ENCODE measurements around the gene GABRG3. TPM values are rescaled to one million over a fixed set of nuclear protein-coding genes. Genes with fewer than 3 reads are reported as not detected.

The GABRG3 gene
- polyA plus RNA-seq, 1 donor (not counting 4 experiments of a cell fraction or from before 2014, with no cell fraction given), result not detected

DNA sequence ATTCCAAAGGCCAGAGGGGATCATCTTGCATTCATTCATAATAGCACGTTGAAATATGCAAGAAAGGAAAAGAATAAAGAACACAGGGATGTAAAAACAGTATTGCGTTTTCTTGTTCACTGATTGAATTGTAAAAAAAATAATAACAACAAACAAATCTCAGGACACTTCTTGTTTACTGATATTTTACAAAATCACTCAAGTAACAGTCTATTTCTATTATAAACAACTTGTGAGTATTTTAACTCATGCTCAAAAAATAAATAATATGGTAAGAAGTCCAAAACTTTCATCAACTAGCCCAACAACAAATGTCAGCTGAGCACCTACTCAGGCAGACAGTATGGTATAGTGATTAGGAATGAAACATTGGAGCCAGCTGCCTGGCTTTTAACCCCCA, 2.2 kb upstream of the GABRG3 start:
- FAIRE-seq (no peak), DNase-seq (ENCODE audit: low read depth, low spot score) (no peak)
- peaks cover 26% of the 10 kb centered on the region for H3K27me3 ChIP-seq (ENCODE audit: control insufficient read depth, extremely low read depth, insufficient read depth, low read length)
- H3K9me1 ChIP-seq (ENCODE audit: control insufficient read depth, extremely low read depth, insufficient read depth, low read length), result no peaks in the 10 kb centered on the region
- no peaks in the 10 kb centered on the region for H3K79me2 ChIP-seq (ENCODE audit: control insufficient read depth, insufficient read depth, low read length)
- H2AFZ ChIP-seq (ENCODE audit: control insufficient read depth, low read length), result no peak overlapping the region
- no peak for TF ChIP-seq EZH2 (IDR thresholded peaks at IDR 0.05; ENCODE audit: low read length)
- TF ChIP-seq, protein P1, sequence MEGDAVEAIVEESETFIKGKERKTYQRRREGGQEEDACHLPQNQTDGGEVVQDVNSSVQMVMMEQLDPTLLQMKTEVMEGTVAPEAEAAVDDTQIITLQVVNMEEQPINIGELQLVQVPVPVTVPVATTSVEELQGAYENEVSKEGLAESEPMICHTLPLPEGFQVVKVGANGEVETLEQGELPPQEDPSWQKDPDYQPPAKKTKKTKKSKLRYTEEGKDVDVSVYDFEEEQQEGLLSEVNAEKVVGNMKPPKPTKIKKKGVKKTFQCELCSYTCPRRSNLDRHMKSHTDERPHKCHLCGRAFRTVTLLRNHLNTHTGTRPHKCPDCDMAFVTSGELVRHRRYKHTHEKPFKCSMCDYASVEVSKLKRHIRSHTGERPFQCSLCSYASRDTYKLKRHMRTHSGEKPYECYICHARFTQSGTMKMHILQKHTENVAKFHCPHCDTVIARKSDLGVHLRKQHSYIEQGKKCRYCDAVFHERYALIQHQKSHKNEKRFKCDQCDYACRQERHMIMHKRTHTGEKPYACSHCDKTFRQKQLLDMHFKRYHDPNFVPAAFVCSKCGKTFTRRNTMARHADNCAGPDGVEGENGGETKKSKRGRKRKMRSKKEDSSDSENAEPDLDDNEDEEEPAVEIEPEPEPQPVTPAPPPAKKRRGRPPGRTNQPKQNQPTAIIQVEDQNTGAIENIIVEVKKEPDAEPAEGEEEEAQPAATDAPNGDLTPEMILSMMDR (optimal IDR thresholded peaks at IDR 0.05 in 1 of 3, IDR thresholded peaks at IDR 0.05 in 1 of 3, conservative IDR thresholded peaks at IDR 0.05 in 1 of 3; ENCODE audit: extremely low read depth in 1 of 3, insufficient read depth in 2 of 3, low read length in 3 of 3), result no peak
- no peaks in the 10 kb centered on the region for H3K36me3 ChIP-seq (ENCODE audit: control insufficient read depth in 2 of 2, extremely low read depth in 1 of 2, insufficient read depth in 2 of 2, low read length in 2 of 2)
- H3K9ac ChIP-seq (ENCODE audit: control insufficient read depth, extremely low read depth, insufficient read depth, low read length), result no peak overlapping the region
- dilution Hi-C loops (cut with MboI; ENCODE audit: extremely low pct_ligation_motif_present, low sequenced_read_pairs), result no loop called here
- no peak overlapping the region for H3K4me3 ChIP-seq (ENCODE audit: control insufficient read depth in 2 of 3, extremely low read depth in 1 of 3, insufficient read depth in 2 of 3, low read depth in 1 of 3, low read length in 3 of 3)
- no peaks in the 10 kb centered on the region for H3K9me3 ChIP-seq (ENCODE audit: control insufficient read depth, low read depth, low read length)
- H4K20me1 ChIP-seq (ENCODE audit: control insufficient read depth, extremely low read depth, insufficient read depth, low read length), result no peaks in the 10 kb centered on the region
- no peak overlapping the region for H3K4me2 ChIP-seq (ENCODE audit: control insufficient read depth, extremely low read depth, insufficient read depth, low read depth, low read length)
- no peak overlapping the region for H3K27ac ChIP-seq (ENCODE audit: control insufficient read depth, insufficient read depth, low read length)
- H3K4me1 ChIP-seq (ENCODE audit: control insufficient read depth, extremely low read depth, insufficient read depth, low read length), result no peaks in the 10 kb centered on the region

DNA sequence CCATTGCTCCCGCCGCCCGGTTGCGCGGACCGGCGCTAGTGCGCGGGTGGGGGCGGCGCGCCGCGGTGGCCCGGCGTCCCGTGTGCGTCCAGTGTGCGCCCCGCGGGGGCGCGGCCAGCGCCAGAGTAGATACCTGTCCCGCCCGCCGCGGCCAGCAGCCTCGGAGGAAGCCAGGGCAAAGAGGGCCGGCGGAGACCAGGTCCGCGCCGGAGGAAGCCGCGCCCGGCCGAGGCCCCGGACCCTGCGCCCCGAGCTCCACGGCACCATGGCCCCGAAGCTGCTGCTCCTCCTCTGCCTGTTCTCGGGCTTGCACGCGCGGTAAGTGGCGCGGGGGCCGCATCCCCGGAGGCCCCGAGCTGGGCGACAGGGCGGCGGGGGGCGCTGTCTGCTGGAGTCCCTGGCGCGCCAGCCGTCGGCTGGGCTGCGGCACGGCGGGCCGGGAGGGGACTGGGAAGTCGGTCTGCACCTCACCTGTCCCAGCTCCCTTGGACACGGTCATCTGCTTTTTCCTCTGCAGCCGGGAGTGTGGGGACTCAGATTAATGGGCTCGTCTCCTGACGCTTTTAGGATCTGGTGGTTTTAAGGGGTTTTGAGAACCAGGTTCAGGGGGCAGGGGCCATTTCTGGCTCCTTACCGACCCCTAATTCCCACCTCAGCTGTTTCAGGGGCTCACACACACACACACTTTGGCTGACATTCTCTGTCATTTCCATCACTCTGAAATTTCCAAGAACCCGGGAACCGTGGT, 464 bp downstream of the GABRG3 start:
- Histone ChIP-seq H3K4me2 (ENCODE audit: control insufficient read depth, extremely low read depth, insufficient read depth, low read depth, low read length) (no peak overlapping the region), H2AFZ (ENCODE audit: control insufficient read depth, low read length) (no peak overlapping the region), H3K9me3 (ENCODE audit: control insufficient read depth, low read depth, low read length) (no peaks in the 10 kb centered on the region), H3K4me3 (ENCODE audit: control insufficient read depth in 2 of 3, extremely low read depth in 1 of 3, insufficient read depth in 2 of 3, low read depth in 1 of 3, low read length in 3 of 3) (no peak overlapping the region), H3K9me1 (ENCODE audit: control insufficient read depth, extremely low read depth, insufficient read depth, low read length) (no peaks in the 10 kb centered on the region), H3K27me3 (ENCODE audit: control insufficient read depth, extremely low read depth, insufficient read depth, low read length) (peaks cover 26% of the 10 kb centered on the region), H3K4me1 (ENCODE audit: control insufficient read depth, extremely low read depth, insufficient read depth, low read length) (no peaks in the 10 kb centered on the region), H3K36me3 (ENCODE audit: control insufficient read depth in 2 of 2, extremely low read depth in 1 of 2, insufficient read depth in 2 of 2, low read length in 2 of 2) (no peaks in the 10 kb centered on the region), H3K79me2 (ENCODE audit: control insufficient read depth, insufficient read depth, low read length) (no peaks in the 10 kb centered on the region), H3K27ac (ENCODE audit: control insufficient read depth, insufficient read depth, low read length) (no peak overlapping the region), H4K20me1 (ENCODE audit: control insufficient read depth, extremely low read depth, insufficient read depth, low read length) (no peaks in the 10 kb centered on the region), H3K9ac (ENCODE audit: control insufficient read depth, extremely low read depth, insufficient read depth, low read length) (no peak overlapping the region)
- TF ChIP-seq EZH2 (IDR thresholded peaks at IDR 0.05; ENCODE audit: low read length), result no peak
- TF ChIP-seq, protein P1 (optimal IDR thresholded peaks at IDR 0.05 in 1 of 3, IDR thresholded peaks at IDR 0.05 in 1 of 3, conservative IDR thresholded peaks at IDR 0.05 in 1 of 3; ENCODE audit: extremely low read depth in 1 of 3, insufficient read depth in 2 of 3, low read length in 3 of 3), result no peak
- DNase-seq (ENCODE audit: low read depth, low spot score), result no peak
- dilution Hi-C loops (cut with MboI; ENCODE audit: extremely low pct_ligation_motif_present, low sequenced_read_pairs), result no loop called here
- no peak for FAIRE-seq
